ENCODE data around the gene CCDC33. TPM values are rescaled to one million over a fixed set of nuclear protein-coding genes. Genes with fewer than 3 reads are reported as not detected.
A peak's percentile ranks its signal among the peaks of the same experiment; 100 is the strongest.

The CCDC33 gene
- total RNA-seq, 1 experiment from 2014 or later, result 0.77 TPM

DNA sequence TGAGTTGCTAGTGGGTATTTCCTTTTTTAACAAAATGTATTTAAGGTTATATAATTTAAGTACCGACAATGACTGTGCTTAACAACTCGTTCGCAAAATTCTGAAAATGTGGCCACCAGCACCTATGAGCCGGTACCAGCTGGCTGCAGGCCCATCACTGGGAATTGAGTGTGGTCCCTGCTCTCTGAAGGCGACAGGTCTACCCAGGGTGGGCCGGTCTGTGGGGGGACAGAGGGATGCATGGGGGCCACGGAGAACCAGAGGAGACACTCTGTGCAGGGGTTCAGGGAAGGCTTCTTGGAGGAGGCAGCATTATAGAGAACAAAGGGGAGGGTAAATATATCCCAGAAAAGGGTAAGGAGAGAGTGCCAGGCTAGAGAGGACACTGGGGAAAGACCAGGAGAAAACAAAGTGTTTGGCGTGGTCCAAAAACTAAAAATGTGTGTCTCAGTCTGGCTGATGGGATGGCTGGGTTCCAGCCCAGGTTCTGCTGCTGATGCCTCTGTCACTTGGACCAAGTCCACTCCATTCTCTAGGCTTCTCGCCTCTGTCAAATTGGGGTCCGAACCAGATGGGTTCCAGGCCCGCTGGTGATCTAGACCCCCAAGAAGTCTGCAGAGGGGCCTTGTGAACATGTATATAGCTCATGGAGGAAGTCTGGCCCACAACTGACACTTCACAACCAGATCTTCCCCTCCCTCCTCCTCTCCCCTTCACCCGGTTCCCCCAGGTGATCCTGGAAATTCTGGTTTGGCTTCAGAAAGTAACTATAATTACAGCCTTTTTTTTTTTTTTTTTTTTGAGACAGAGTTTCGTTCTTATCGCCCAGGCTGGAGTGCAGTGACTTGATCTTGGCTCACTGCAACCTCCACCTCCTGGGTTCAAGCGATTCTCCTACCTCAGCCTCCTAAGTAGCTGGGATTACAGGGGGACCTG is 142.0 kb downstream of the CCDC33 start:
- intact Hi-C loops (cut with micrococcal nuclease), result no loop called here
- Histone ChIP-seq H3K9me2 (replicated peaks; ENCODE audit: low read length) (no peaks in the 10 kb centered on the region), H4K20me1 (ENCODE audit: low read length) (no peaks in the 10 kb centered on the region), H3F3A (ENCODE audit: low read length, unreplicated experiment) (no peaks in the 10 kb centered on the region), H3K9me3 (ENCODE audit: low read length) (no peaks in the 10 kb centered on the region), H3K9ac (ENCODE audit: low read length) (no peak overlapping the region), H3K79me2 (ENCODE audit: low read length) (no peaks in the 10 kb centered on the region), H2AFZ (ENCODE audit: low read length) (no peak overlapping the region), H3K27ac (ENCODE audit: low read length) (no peak overlapping the region), H3K36me3 (ENCODE audit: low read depth, low read length) (no peaks in the 10 kb centered on the region), H3K4me1 (ENCODE audit: insufficient read depth, low read length) (peaks cover 32% of the 10 kb centered on the region), H3K4me3 (ENCODE audit: low read length) (no peak overlapping the region), H3K4me2 (ENCODE audit: low read length) (no peak overlapping the region), H3K27me3 (ENCODE audit: low read length) (no peaks in the 10 kb centered on the region)
- BruUV-seq (replicated peaks), result no TSS peak
- DNase-seq (no peak), ATAC-seq (no peak)
- ChIA-PET POLR2A (ENCODE audit: unreplicated experiment) (no interaction called here), CTCF (interaction anchor here (0.6 kb wide), 1 partner anchor 184 kb away, joined by 4 read pairs; no protein-coding TSS in a partner anchor)
- TF ChIP-seq, protein P1, sequence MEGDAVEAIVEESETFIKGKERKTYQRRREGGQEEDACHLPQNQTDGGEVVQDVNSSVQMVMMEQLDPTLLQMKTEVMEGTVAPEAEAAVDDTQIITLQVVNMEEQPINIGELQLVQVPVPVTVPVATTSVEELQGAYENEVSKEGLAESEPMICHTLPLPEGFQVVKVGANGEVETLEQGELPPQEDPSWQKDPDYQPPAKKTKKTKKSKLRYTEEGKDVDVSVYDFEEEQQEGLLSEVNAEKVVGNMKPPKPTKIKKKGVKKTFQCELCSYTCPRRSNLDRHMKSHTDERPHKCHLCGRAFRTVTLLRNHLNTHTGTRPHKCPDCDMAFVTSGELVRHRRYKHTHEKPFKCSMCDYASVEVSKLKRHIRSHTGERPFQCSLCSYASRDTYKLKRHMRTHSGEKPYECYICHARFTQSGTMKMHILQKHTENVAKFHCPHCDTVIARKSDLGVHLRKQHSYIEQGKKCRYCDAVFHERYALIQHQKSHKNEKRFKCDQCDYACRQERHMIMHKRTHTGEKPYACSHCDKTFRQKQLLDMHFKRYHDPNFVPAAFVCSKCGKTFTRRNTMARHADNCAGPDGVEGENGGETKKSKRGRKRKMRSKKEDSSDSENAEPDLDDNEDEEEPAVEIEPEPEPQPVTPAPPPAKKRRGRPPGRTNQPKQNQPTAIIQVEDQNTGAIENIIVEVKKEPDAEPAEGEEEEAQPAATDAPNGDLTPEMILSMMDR (conservative IDR thresholded peaks at IDR 0.05; ENCODE audit: low read depth, low read length), result no peak
- TF ChIP-seq EZH2 (IDR thresholded peaks at IDR 0.05; ENCODE audit: low read length, unreplicated experiment) (no peak), EZH2phosphoT487 (IDR thresholded peaks at IDR 0.05; ENCODE audit: borderline replicate concordance, low read length) (no peak)

DNA sequence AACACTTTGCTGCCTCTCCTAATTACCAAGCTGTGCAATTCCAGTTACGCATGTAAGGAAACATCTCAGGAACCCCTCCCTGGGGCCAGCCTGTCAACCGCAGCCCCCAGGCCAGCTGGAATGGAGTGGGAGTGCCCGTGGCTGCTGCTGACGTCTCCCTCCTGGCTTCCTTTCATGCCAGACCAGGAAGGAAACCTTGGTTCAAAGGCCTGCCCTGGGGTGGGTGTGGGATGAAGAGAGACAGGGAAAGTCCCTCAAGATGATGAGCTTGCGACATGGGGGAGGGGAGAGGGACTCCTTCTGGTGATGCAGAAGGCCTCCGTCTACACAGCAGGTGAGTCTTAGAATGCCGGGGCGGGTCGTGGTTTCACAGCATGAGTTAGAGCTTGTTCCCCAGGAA is 142.7 kb downstream of the CCDC33 start:
- no peaks in the 10 kb centered on the region for H3F3A ChIP-seq (ENCODE audit: low read length, unreplicated experiment)
- ATAC-seq, result no peak
- H2AFZ ChIP-seq (ENCODE audit: low read length), result no peak overlapping the region
- no peaks in the 10 kb centered on the region for H3K36me3 ChIP-seq (ENCODE audit: low read depth, low read length)
- no peak overlapping the region for H3K4me3 ChIP-seq (ENCODE audit: low read length)
- no peaks in the 10 kb centered on the region for H3K9me3 ChIP-seq (ENCODE audit: low read length)
- no peaks in the 10 kb centered on the region for H3K27me3 ChIP-seq (ENCODE audit: low read length)
- DNase-seq, result no peak
- CTCF ChIA-PET, result no interaction called here
- H3K4me2 ChIP-seq (ENCODE audit: low read length), result no peak overlapping the region
- H3K79me2 ChIP-seq (ENCODE audit: low read length), result no peaks in the 10 kb centered on the region
- H3K9me2 ChIP-seq (replicated peaks; ENCODE audit: low read length), result no peaks in the 10 kb centered on the region
- TF ChIP-seq EZH2 (IDR thresholded peaks at IDR 0.05; ENCODE audit: low read length, unreplicated experiment) (no peak), EZH2phosphoT487 (IDR thresholded peaks at IDR 0.05; ENCODE audit: borderline replicate concordance, low read length) (no peak)
- TF ChIP-seq, protein P1 (conservative IDR thresholded peaks at IDR 0.05; ENCODE audit: low read depth, low read length), result no peak
- H3K27ac ChIP-seq (ENCODE audit: low read length), result peak overlapping the region; percentile 14; the same call in 1 of the 2 replicates
- no peaks in the 10 kb centered on the region for H4K20me1 ChIP-seq (ENCODE audit: low read length)
- intact Hi-C loops (cut with micrococcal nuclease), result no loop called here
- no TSS peak for BruUV-seq (replicated peaks)
- H3K9ac ChIP-seq (ENCODE audit: low read length), result no peak overlapping the region
- peaks cover 39% of the 10 kb centered on the region for H3K4me1 ChIP-seq (ENCODE audit: insufficient read depth, low read length)
- POLR2A ChIA-PET (ENCODE audit: unreplicated experiment), result no interaction called here

All from PC-3 (cell line).